HG03135 (cell line): ENCODE data around the gene KIF4A.
"Not testable (repeated sequence)": the region's sequence is repeated elsewhere in the genome, so short reads cannot be mapped to it uniquely, and the experiment has no call there.

Experiments
- ATAC-seq: cut with Tn5 transposase; IDR thresholded peaks from one replicate; pipeline ENCODE4 v1.9.1; 2021; ENCODE audit warnings: mild to moderate bottlenecking, moderate library complexity; ENCODE audit not compliant: unreplicated experiment

Gene KIF4A

DNA sequence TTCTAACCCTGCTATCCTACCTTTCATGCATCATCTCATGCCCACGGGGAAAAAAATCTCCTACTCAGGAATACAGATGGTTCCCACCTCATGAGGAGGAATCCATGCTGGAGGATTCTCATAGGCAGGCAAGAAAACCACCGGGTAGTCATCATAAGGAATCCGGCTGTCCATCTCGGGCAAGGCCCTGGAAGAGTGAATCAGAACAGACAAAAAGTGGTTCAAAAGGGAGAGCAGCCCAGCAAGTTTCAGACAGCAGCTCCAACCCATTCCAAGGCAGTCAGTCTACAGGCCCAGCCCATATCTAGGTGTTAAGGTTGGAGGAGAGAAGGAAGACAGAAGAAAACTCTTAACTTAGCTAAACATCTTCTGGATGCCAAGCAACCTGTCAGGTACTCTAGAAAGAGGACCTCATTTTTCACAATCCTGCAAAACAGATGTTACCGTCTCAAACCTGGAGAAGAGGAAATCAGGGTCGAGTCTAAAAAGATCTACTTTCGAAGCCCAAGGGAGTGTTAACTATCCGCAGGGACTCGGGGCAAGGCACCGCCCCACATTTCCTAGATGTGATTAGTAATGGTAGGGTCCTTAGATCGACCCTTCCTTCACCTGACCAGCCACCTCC is 624 bp upstream of the KIF4A start:
- no peak for ATAC-seq

DNA sequence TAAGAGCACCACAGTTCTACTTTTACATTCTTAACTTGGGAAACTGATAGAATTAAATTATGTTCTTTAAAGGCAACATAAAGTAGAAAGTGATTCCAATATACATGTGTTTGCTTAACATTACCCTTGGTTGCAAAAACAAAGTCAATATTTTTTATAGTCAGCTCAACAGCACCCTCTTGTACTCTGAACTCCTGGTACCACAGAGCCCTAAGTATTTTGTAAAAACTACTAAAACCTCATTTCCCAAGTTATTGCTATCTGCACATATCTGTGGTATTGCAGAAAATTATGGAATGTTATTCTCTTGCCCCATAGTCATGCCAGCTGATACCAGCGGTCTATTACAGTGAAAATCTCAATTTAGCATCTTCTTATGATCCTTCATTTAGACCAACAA is 2.9 kb downstream of the KIF4A start:
- no peak for ATAC-seq

DNA sequence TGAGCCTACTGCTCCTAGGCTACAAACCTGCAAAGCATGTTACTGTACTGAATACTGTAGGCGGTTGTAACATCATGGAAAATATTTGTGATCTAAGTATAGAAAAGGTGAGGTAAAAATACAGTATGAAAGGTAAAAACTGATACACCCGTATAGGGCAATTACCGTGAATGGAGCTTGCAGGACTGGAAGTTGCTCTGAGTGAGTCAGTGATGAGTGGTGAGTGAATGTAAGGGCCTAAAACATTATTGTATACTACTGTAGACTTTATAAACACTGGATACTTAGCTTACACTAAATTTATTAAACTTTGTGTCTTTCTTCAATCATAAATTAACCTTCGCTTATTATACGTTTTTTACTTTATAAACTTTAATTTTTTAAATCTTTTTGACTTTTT is 3.7 kb downstream of the KIF4A start:
- ATAC-seq, result no peak

DNA sequence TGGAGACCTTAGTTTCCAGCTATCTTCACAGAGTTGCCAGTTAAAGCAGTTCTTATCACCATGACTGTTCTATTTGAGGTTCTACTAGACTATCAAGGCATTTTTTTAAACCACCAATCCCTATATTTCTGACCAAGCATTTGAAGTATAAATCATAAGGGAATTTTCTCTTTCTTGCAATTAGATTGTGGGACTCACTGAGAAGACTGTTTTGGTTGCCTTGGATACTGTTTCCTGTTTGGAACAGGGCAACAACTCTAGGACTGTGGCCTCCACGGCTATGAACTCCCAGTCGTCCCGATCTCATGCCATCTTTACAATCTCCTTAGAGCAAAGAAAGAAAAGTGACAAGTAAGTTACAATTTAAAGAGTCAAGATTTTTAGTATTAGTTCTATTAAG is 11.8 kb downstream of the KIF4A start:
- no peak for ATAC-seq

DNA sequence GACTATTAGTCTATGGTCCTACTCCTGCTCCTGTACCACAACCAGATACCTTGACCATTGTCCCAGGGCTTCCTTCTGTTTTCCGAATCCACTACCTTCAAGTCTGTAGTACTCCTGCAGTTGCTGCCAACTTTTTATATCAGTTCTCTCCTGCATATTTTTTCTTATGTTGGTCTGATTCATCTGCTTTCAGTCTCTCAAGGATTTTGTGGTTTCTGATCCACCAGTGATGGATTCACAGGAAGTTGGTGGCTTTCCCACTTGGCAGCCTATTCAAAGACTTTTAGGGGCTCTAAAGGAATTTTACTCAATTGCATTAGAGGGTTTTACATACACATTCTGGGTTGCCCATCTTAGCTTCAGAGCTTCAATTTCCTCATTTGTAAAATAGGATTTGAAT is 23.6 kb downstream of the KIF4A start:
- ATAC-seq, result no peak

DNA sequence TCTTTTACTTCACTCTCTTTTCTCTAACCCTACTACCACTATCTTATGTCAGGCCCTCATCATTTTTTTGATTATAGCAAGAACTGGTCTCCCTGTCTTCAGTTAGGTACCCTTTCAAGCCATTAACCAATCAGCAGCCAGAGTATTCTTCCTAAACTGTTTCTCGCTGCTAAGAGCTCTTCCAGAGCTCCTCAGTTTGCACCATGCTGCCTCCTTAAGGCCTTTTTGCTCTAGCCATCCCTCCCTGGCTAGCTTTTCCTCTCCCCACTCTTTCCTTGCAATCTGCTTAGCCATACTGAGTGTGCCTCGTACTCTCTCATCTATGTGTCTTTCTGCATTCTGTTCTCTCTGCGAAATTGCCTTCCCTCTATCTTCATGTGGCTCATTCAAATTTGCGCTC is 32.9 kb downstream of the KIF4A start:
- ATAC-seq, result no peak

DNA sequence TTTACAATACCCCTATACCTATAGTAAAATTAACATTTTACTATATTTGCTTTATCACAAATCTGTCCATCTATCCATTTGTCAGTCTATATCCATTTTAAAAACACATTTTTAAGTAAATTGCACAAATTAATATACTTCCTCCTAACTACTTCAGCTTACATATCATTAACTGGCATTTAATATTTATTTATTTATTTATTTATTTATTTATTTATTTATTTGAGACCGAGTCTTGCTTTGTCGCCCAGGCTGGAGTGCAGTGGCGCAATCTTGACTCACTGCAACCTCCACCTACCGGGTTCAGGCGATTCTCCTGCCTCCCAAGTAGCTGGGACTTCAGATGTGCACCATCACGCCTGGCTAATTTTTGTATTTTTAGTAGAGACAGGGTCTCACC is 33.7 kb downstream of the KIF4A start:
- not testable (repeated sequence) for ATAC-seq

DNA sequence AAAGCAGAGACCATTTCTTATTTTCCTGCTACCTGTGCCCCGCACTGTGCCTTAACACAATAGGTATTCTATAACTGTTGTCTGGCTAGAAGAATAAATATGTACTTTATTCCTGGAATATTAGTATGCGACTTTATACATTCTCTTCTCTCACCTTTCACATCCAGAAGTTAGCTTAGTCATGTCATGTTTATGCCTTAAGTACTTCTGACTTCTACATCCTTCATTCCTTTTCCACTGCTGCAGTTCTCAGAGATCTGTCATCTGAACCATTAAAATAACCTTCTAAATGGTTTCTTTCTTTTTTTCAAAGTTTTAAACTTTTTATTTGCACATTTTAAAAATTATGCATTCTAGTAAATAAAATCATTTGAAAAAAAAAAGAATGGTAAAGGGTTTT is 34.4 kb downstream of the KIF4A start:
- no peak for ATAC-seq

DNA sequence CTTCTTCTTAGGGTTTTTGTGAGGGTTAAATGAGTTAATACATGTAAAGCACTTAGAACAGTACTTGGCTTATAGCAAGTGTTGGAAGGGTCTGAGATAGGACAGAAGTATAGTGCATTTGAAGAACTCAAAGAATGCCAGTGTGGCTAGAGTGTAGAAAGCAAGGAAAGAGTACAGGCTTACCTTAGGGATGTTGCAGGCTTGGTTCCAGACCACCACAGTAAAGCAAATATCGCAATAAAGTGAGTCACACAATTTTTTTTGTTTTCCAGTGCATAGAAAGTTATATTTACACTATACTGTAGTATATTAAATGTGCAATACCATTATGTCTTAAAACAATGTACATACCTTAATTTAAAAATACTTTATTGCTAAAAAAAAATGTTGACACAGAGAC is 41.3 kb downstream of the KIF4A start:
- no peak for ATAC-seq

DNA sequence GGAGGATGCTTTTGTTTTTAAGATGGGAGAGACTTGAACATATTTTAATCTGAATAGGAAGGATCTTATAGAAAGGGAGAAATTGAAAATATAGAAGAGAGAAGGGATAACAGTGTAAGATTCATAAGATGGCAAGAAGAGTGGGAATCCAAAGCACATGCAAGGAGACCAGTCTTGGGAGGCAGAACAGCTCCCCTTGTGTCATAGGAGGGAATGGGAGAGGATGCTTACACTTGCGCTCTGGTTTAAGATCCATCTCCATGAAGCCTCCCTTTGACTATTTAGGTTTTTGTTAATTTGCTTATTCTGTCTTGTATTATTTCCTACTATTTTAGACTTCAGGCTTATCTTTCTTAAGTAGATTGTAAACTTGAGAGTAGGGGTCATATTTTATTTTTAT is 42.7 kb downstream of the KIF4A start:
- ATAC-seq, result no peak

DNA sequence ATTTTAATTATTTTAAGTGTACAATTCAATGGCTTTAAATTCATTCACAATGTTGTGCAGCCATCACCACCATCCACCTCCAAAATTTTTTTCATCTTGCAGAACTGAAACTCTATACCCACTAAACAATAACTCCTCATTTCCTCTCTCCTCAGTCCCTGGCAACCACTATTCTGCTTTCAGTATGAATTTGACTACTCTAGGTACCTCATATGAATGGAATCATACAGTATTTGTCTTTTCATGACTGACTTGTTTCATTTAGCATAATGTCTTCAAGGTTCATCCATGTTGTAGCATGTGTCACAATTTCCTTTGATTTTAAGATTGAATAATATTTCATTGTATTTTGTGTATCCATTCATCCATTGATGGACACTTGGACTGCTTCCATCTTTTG is 46.9 kb downstream of the KIF4A start:
- ATAC-seq, result peak; percentile 100

DNA sequence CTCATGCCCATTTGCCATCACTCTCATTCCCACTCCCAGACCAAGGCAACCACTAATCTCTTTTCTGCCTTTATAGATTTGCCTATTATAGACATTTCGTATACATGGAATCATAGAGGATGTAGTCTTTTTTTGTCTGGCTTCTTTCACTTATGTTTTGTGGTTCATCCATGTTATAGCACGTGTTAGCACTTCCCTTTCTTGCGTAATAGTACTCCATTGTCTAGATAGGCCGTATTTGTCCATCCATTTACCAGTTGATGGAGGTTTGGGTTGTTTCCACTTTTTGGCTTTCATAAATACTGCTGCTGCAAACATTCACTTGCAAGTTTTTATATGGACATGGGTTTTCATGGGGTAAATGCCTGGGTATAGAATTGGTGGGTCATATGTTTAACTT is 48.4 kb downstream of the KIF4A start:
- no peak for ATAC-seq

DNA sequence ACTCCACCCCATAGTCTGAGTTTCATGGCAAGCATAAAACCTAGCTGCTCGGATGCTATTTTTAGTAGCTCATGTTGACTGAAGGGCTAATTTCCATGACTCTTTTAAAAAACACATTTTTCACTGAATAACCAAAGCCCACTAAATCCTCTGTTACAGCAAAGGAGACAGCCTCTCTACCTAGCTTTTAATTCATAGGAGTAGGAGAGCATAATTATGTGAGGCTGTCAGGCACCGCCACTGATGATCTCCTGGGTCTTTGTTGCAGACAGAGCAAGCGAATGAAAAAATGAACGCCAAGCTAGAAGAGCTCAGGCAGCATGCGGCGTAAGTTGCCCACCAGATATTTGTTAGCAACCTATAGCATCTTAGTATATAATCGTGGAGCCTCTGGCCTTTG is 53.5 kb downstream of the KIF4A start:
- no peak for ATAC-seq

DNA sequence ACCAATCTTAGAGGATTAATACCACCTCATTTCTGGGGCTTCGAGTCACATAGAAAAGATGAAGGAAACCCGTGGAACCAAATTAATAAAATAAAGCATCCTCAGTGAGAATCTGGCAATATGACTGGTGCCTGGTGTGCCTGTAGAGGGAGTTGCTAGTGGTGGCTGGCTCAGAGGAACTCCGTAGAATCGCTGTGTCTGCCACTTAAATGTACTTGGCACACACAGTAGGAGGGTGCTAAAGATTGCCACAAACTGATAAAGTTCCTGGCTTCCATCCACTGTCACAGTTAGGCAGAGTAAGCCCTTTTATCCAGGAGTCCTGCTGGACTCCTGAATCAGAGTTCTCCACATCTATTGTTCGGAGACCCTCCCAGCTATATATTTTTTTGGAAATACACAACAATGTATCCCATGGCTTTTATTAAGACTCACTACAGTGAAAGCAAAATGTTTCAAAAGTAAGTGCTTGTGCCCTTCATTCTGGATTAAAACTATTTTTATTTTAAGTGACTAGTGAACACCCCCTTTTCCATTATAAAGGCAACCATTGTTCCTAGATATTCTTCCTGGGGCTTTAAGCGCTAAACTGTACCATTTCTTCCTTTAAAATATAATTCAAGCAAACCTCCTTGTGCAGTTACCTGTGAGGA is 56.6 kb downstream of the KIF4A start:
- ATAC-seq, result no peak

DNA sequence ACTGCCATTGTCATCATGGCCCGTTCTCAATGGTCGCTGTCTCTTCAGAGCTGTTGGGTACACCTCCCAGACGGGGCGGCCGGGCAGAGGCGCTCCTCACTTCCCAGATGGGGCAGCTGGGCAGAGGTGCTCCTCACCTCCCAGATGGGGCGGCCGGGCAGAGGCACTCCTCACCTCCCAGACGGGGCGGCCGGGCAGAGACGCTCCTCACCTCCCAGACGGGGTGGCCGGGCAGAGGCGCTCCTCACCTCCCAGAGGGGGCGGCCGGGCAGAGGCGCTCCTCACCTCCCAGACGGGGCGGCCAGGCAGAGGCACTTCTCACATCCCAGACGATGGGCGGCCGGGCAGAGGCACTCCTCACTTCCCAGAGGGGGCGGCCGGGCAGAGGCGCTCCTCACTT is 58.9 kb downstream of the KIF4A start:
- not testable (repeated sequence) for ATAC-seq

DNA sequence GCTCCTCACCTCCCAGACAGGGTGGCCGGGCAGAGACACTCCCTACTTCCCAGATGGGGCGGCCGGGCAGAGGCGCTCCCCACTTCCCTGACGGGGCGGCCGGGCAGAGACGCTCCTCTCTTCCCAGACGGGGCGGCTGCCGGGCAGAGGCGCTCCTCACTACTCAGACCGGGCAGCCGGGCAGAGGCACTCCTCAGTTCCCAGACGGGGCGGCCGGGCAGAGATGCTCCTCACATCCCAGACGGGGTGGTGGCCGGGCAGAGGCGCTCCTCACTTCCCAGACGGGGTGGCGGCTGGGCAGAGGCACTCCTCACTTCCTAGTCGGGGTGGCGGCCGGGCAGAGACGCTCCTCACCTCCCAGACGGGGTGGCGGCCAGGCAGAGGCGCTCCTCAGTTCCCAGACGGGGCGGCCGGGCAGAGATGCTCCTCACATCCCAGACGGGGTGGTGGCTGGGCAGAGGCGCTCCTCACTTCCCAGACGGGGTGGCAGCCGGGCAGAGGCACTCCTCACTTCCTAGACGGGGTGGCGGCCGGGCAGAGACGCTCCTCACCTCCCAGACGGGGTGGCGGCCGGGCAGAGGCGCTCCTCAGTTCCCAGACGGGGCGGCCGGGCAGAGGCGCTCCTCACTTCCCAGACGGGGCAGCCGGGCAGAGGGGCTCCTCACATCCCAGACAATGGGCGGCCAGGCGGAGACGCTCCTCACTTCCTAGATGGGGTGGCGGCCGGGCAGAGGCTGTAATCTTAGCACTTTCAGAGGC is 59.6 kb downstream of the KIF4A start:
- ATAC-seq, result not testable (repeated sequence)

DNA sequence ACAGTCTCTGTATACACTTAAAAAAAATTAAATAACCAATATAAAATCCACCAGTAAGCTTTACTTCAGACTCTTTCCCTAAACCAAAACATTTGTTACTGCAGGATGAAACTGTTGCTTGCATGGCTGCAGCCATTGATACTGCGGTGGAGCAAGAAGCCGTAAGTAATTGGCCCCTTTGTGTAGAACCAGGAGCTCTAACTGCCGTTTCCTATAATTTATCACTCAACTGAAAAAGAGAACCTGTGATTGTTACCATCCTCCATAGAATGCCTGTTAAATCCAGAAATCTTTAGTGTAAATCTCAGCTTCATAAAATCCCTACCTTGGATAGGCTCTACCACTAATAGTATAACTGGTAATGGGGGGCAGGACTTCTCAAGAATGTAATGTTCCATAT is 62.6 kb downstream of the KIF4A start:
- ATAC-seq, result no peak

DNA sequence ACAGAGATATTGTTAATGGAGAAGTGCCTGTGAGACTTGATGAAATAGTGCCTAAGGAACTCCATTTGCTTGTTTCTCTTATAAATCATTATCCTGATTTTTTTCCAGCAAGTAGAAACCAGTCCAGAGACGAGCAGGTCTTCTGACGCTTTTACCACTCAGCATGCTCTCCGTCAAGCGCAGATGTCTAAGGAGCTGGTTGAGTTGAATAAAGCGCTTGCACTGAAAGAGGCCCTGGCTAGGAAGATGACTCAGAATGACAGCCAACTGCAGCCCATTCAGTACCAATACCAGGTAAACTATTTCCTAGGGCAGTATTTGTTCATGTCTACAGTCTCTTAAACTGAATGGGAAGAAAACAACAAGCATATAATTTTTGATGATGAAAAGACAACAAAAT is 63.6 kb downstream of the KIF4A start:
- ATAC-seq, result no peak

DNA sequence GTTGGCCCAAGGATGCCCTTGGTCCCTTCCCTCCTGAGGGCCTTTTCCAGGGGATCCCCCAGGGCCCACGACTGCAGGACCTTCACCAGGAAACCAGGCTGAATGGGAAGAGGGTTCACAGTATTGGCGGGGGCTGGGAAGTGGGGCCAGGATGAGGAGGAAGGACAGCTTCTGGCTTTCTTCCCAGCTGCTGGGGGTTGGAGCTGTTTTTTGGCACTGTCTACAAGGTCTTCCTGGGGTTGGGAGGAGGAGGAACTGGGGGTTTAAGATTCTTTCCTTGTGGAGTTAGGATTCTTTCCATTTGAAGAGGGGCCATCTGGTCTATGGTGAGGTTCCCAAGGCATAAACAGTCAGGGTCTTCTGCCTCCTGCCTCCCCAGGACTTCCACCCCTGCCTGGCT is 64.8 kb downstream of the KIF4A start:
- ATAC-seq, result no peak

DNA sequence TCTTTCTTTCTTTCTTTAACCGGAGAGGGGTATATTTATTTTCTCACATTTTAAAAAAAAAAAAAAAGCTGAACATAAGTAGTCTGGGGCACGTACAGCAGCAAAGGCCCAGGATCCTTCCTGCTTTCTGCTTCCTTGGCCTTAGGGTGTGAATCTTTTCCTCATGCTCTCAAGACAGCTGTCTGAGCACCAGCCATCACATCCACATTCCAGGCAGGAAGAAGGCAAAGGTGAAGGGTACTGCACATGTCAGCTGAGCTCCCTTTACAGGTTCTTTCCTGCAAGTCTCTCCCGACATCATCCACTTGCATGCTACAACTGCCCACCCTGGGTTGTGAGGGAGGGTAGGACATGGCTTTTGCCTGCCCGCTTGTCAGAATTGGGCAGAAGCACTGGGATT is 69.6 kb downstream of the KIF4A start:
- no peak for ATAC-seq

DNA sequence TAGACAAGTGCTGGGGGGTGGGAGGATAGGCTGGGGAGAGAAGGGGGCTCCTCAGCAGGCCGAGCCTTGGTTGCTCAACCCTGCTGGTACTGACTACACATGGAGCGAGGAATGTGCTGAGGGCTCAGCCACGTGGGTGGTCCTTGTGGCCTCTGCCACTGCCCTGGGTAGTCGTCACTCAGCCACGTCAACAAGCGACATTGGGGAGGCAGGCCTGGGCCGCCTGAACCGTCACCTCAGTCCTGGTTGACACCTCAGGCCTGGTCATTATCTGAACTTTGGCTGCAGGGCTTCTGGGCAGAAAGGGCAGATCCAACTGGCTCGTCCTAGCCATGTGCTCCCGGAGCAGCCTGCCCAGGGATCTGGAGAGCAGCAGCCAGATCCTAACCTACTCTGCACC is 70.5 kb downstream of the KIF4A start:
- ATAC-seq, result no peak

DNA sequence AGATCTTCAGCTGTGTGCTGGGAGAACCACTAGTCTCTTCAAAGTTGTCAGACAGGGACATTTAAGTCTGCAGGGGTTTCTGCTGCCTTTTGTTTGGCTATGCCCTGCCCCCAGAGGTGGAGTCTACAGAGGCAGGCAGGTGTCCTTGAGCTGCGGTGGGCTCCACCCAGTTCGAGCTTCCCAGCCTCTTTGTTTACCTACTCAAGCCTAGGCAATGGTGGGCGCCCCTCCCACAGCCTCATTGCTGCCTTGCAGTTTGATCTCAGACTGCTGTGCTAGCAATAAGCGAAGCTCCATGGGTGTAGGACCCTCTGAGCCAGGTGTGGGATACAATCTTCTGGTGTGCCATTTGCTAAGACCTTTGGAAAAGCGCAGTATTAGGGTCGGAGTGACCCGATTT is 78.8 kb downstream of the KIF4A start:
- not testable (repeated sequence) for ATAC-seq
